DND-41 (cell line): Measurements from ENCODE around the gene PDE4B.

Experiments used
- EZH2 ChIP-seq: IDR thresholded peaks from 3 replicates; pipeline ENCODE4 v1.6.1; 2012; ENCODE audit warnings: borderline replicate concordance, low read depth, mild to moderate bottlenecking, moderate library complexity, low read length, inconsistent platforms; ENCODE audit not compliant: severe bottlenecking
- TF ChIP-seq, protein P1 (sequence below): IDR thresholded peaks from 2 replicates; pipeline ENCODE4 v1.5.1; 2012; ENCODE audit warnings: borderline replicate concordance, low read length, moderate library complexity, mild to moderate bottlenecking; ENCODE audit not compliant: poor library complexity, severe bottlenecking; ENCODE audit errors: extremely low read depth

DNA sequence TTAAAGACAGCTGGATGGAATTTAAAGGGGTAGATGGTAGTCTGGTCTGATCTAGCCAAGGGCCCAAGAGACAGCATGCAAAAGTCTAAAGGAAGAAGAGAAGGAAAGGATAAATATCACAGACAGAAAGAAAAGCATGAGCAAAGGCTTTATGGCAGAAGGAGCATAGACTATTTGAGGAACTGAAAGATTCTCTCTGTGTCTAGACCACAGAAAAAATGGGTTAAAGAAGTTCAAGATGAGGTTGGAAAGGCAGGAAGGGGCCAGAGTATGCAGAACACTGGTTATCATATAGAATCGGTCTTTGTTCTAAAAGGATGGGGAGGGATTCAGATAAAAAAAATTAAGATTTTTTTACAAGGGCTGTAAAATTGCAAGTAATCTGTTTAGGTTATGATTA is 604.5 kb downstream of the PDE4B start:
- TF ChIP-seq, protein P1, sequence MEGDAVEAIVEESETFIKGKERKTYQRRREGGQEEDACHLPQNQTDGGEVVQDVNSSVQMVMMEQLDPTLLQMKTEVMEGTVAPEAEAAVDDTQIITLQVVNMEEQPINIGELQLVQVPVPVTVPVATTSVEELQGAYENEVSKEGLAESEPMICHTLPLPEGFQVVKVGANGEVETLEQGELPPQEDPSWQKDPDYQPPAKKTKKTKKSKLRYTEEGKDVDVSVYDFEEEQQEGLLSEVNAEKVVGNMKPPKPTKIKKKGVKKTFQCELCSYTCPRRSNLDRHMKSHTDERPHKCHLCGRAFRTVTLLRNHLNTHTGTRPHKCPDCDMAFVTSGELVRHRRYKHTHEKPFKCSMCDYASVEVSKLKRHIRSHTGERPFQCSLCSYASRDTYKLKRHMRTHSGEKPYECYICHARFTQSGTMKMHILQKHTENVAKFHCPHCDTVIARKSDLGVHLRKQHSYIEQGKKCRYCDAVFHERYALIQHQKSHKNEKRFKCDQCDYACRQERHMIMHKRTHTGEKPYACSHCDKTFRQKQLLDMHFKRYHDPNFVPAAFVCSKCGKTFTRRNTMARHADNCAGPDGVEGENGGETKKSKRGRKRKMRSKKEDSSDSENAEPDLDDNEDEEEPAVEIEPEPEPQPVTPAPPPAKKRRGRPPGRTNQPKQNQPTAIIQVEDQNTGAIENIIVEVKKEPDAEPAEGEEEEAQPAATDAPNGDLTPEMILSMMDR, result no peak
- TF ChIP-seq EZH2, result no peak
